Measurements from ENCODE around the gene RSPH1. TPM values are rescaled to one million over a fixed set of nuclear protein-coding genes. Genes with fewer than 3 reads are reported as not detected.

RSPH1 gene
- total RNA-seq, 1 donor from 2014 or later, result not detected

DNA sequence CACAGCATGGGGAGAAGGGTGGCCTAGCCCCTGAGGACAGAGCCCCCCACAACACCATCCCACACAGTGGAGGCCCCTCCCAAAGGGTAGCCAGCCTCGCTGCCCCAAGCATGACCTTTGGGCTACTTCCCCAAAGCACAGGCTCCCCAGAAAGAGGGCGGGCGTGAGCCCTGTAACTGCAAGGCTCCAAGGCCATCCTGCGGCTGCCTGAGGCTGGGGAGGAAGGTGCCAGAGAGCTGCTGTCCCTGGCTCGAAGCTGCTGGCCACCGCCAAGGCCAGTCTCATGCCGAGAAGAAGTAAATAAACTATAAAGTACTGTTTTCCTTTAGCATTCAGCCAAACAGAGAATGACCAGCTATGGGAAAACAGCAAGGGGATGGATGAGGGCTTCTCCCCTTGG lies 64.8 kb downstream of the RSPH1 start:
- DNase-seq (ENCODE audit: low read depth), result no peak

GRCh38 chr21:42430521-42430920 lies 65.5 kb downstream of the RSPH1 start:
- DNase-seq (ENCODE audit: low read depth), result no peak

DNA sequence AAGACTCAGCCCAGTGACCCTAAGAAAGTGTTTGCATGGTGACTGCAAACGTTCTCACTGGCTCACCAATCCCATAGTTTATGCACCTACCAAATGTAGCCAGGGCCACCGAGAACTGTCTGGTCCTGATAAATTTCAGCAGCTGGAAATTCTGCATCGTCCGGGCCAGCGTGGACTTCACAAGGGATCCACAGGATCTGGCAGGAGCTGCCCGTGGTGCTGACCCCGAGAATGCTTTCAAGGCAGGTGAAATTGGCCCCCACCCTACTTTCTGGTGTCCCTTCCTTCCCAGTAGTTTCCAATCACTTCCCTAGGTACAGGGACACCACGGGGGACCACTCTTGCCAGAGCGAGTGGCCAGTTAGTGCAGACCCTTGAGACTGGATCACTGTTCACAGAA lies 66.2 kb downstream of the RSPH1 start:
- no peak for DNase-seq (ENCODE audit: low read depth)

DNA sequence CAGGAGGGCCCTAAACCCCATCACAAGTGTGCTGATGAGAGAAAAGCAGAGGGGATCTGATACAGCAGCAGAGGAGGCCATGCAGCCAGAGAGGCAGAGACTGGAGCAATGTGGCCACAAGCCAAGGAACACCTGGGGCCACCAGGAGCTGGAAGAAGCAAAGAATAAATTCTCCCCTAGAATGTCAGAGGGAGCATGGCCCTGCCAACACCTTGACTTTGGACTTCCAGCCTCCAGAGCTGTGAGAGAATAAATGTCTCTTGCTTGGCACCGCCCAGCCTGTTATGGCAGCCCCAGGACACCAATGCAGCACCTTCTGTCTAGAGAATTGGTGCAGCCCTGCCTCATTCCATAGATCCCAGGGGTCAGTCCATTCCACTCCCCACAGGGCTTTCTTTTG lies 67.0 kb downstream of the RSPH1 start:
- no peak for DNase-seq (ENCODE audit: low read depth)

DNA sequence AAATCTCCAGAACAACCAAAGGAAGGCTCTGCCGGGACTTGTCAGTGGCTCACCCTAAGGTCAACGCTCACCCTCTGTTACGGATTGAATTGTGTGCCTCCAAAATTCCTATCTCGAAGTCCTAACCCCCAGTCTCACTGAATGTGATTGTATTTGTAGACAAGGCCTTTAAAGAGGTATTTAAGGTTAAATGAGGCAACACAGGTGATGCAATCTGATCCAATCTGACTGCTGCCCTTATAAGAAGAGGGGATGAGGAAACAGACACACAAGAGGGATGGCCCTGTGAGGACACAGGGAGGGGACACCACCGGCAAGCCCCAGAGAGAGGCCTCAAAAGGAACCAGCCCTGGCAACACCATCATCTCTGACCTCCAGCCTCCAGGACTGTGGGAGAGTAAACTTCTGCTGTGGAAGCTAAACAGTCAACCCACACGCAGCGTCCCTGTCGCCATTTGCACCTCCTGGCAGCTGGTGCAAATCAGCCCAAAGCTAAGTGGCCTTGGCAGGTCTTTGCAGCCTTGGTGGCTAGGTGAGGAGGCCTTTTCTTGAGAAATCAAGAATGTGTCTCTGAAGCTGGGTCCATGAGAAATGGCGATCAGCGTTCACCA lies 68.1 kb downstream of the RSPH1 start:
- no peak for DNase-seq (ENCODE audit: low read depth)

GRCh38 chr21:42426876-42427480 lies 69.0 kb downstream of the RSPH1 start:
- no peak for DNase-seq (ENCODE audit: low read depth)

- no peak for DNase-seq (ENCODE audit: low read depth)
Measured at GRCh38 chr21:42426424-42426823, 69.6 kb downstream of the RSPH1 start.

DNA sequence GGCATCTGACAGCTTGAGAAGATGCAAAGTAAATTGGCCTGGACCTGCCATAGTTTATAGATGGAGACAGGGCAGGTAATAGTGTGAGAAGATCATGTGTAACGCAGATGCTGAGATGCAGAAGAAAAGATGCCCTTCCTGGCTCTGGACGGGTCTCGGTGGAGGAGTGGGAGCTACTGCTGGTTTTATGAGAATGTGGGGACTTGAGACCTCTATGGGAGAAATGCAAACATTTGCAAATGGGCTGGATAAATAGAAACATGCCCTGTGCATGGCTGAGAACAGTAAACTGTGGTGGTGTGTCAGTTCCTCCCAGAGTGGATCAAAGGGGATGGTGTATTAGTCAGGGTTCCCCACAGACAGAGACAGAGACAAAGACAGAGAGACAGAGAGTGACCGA lies 70.4 kb downstream of the RSPH1 start:
- DNase-seq (ENCODE audit: low read depth), result no peak

DNA sequence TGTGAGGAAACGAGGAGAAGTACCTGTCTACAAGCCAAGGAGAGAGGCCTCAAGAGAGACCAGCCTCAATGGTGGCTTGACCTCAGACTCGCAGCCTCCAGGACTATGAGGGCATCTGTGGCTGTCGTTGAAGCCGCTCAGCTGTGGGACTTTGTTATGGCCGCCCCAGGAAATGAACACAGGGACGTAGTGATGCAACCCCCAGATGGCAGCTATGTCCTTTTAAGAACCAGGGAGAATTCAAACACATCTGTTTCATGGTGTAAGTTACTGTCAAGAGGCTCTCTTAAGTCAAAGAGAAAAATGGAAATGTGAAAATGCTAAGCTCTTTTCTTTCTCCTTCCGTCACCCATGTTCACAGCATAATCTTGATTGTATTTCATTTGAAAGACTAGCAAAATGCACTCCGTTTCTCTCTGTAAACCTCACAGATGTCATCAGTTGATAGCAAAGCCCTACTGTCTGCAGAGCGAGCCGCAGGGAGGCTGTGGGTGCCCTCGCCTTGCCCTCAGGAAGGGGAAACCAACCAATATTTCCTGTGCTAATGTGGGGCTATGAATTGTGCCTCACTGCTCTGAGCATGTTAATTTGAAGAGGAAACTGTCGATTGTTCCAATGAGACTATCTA lies 71.0 kb downstream of the RSPH1 start:
- no peak for DNase-seq (ENCODE audit: low read depth)

- DNase-seq (ENCODE audit: low read depth), result no peak
Measured at GRCh38 chr21:42423685-42424084, 72.3 kb downstream of the RSPH1 start.

- DNase-seq (ENCODE audit: low read depth), result no peak
Measured at GRCh38 chr21:42423197-42423675, 72.8 kb downstream of the RSPH1 start.

Other genes starting within 250 kb of the RSPH1 start
- gene TFF3, start 180.8 kb downstream of the RSPH1 start, total RNA-seq, result 0.83 and 3.1 TPM in 2 replicates
- not detected in 2 replicates for gene TFF2, start 145.2 kb downstream of the RSPH1 start, total RNA-seq
- not detected in 2 replicates for gene TFF1, start 129.7 kb downstream of the RSPH1 start, total RNA-seq
- not detected in 2 replicates for gene TMPRSS3, start 100.2 kb downstream of the RSPH1 start, total RNA-seq
- gene UBASH3A, start 92.3 kb downstream of the RSPH1 start, total RNA-seq, result not detected in 2 replicates
- not detected in 2 replicates for gene SLC37A1, start 17.6 kb upstream of the RSPH1 start, total RNA-seq
- not detected in 2 replicates for gene PDE9A, start 157.4 kb upstream of the RSPH1 start, total RNA-seq